HEK293 (cell line): Measurements from ENCODE around the gene POMC.

Experiments
- CTCF ChIP-seq: fragments of 450-650 bp; formaldehyde crosslinking; IDR thresholded peaks from 2 replicates; pipeline ENCODE4 v1.5.1; 2016; ENCODE audit warnings: missing biosample characterization, missing genetic modification characterization
- GLIS2 ChIP-seq: fragments of 450-650 bp; formaldehyde crosslinking; IDR thresholded peaks from 2 replicates; pipeline ENCODE4 v1.5.1; 2016; ENCODE audit warnings: missing biosample characterization, missing genetic modification characterization
- KLF1 ChIP-seq: fragments of 450-650 bp; formaldehyde crosslinking; IDR thresholded peaks from 2 replicates; pipeline ENCODE4 v1.5.1; 2016; ENCODE audit warnings: missing biosample characterization, missing genetic modification characterization
- KLF16 ChIP-seq: fragments of 450-650 bp; formaldehyde crosslinking; IDR thresholded peaks from 2 replicates; pipeline ENCODE4 v1.5.1; 2017; ENCODE audit warnings: missing biosample characterization, missing genetic modification characterization
- ZEB2 ChIP-seq: fragments of 450-650 bp; formaldehyde crosslinking; IDR thresholded peaks from 2 replicates; pipeline ENCODE4 v1.5.1; 2016; ENCODE audit warnings: missing biosample characterization, missing genetic modification characterization
- ZFP3 ChIP-seq: fragments of 450-650 bp; formaldehyde crosslinking; IDR thresholded peaks from 2 replicates; pipeline ENCODE4 v1.5.1; 2016; ENCODE audit warnings: low read depth, missing biosample characterization, missing genetic modification characterization
- ZNF24 ChIP-seq: fragments of 450-650 bp; formaldehyde crosslinking; IDR thresholded peaks from 2 replicates; pipeline ENCODE4 v1.5.1; 2016; ENCODE audit warnings: missing biosample characterization, missing genetic modification characterization
- ZNF274 ChIP-seq, 2 experiments: fragments of 200-500 bp in 1 of 2; fragments of 450-650 bp in 1 of 2; sonication (Bioruptor generic) in 1 of 2; formaldehyde crosslinking in 1 of 2; IDR thresholded peaks; 2 replicates each; pipeline versions ENCODE4 v1.5.1 to v1.6.1; 2014 to 2016; ENCODE audit warnings: borderline replicate concordance in 1 of 2, inconsistent platforms in 1 of 2, low read length in 1 of 2, missing biosample characterization in 1 of 2, missing genetic modification characterization in 1 of 2
- ZNF311 ChIP-seq: fragments of 450-650 bp; formaldehyde crosslinking; IDR thresholded peaks from 2 replicates; pipeline ENCODE4 v1.5.1; 2017; ENCODE audit warnings: missing biosample characterization, missing genetic modification characterization, borderline replicate concordance
- TF ChIP-seq, protein P1 (sequence below): fragments of 450-650 bp; formaldehyde crosslinking; IDR thresholded peaks from 2 replicates; pipeline ENCODE4 v1.5.1; 2016; ENCODE audit warnings: missing biosample characterization, missing genetic modification characterization

- no peak for TF ChIP-seq KLF16 (tag by site-specific recombination)
- TF ChIP-seq ZFP3 (tag by site-specific recombination), result no peak
- TF ChIP-seq, protein P1, sequence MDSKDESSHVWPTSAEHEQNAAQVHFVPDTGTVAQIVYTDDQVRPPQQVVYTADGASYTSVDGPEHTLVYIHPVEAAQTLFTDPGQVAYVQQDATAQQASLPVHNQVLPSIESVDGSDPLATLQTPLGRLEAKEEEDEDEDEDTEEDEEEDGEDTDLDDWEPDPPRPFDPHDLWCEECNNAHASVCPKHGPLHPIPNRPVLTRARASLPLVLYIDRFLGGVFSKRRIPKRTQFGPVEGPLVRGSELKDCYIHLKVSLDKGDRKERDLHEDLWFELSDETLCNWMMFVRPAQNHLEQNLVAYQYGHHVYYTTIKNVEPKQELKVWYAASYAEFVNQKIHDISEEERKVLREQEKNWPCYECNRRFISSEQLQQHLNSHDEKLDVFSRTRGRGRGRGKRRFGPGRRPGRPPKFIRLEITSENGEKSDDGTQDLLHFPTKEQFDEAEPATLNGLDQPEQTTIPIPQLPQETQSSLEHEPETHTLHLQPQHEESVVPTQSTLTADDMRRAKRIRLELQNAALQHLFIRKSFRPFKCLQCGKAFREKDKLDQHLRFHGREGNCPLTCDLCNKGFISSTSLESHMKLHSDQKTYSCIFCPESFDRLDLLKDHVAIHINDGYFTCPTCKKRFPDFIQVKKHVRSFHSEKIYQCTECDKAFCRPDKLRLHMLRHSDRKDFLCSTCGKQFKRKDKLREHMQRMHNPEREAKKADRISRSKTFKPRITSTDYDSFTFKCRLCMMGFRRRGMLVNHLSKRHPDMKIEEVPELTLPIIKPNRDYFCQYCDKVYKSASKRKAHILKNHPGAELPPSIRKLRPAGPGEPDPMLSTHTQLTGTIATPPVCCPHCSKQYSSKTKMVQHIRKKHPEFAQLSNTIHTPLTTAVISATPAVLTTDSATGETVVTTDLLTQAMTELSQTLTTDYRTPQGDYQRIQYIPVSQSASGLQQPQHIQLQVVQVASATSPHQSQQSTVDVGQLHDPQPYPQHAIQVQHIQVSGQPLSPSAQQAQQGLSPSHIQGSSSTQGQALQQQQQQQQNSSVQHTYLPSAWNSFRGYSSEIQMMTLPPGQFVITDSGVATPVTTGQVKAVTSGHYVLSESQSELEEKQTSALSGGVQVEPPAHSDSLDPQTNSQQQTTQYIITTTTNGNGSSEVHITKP (tag by site-specific recombination), result no peak
- no peak for TF ChIP-seq CTCF (tag by site-specific recombination)
- no peak for TF ChIP-seq ZEB2 (tag by site-specific recombination)
- TF ChIP-seq ZNF24 (tag by site-specific recombination), result no peak
- TF ChIP-seq KLF1 (tag by site-specific recombination), result no peak
- TF ChIP-seq GLIS2 (tag by site-specific recombination), result no peak
- TF ChIP-seq ZNF274 (IDR thresholded peaks at IDR 0.05; ENCODE audit: low read length), result no peak
- no peak for TF ChIP-seq ZNF274 (tag by site-specific recombination; IDR thresholded peaks at IDR 0.05; ENCODE audit: borderline replicate concordance)
- TF ChIP-seq ZNF311 (tag by site-specific recombination), result no peak
Measured at GRCh38 chr2:25141120-25141519, 27.3 kb downstream of the POMC start.
